HCT116 (cell line): ENCODE measurements around the gene PAX6. TPM values are rescaled to one million over a fixed set of nuclear protein-coding genes. Genes with fewer than 3 reads are reported as not detected.

ENCODE experiments used
- ATAC-seq: fragments of 200-7000 bp; cut with Tn5 transposase; 2 replicates; pipeline ENCODE4 v1.9.1; 2020; ENCODE audit warnings: mild to moderate bottlenecking, moderate library complexity
- BruUV-seq: library from RNA; stranded (reverse); fragments of 400-500 nt; replicated peaks from 2 replicates; lab custom pipeline; 2021; lab: Mats Ljungman, UMichigan
- CTCF ChIA-PET: fragments of 300-600 bp; sonication (Branson Sonifier 250); formaldehyde crosslinking; loops from one replicate; lab custom pipeline; 2021; ENCODE audit warnings: antibody characterized with exemption; lab: Charles Lee
- POLR2A ChIA-PET: fragments of 300-600, 350-600 bp; sonication (Branson Sonifier 250); formaldehyde crosslinking; loops from one replicate; lab custom pipeline; 2021; ENCODE audit warnings: antibody characterized with exemption; lab: Charles Lee
- RAD21 ChIA-PET, 2 experiments: fragments of 300-600 bp; sonication (Branson Sonifier 250); formaldehyde crosslinking; loops; one replicate each; lab custom pipeline; 2023; ENCODE audit warnings: low total read pairs in 2 of 2; ENCODE audit not compliant: uncharacterized antibody in 2 of 2, unreplicated experiment in 2 of 2, low non-redundant PET in 1 of 2; lab: Charles Lee
- DNase-seq: peaks from one replicate; pipeline ENCODE4 v3.0.0-alpha.2; 2010; ENCODE audit warnings: low read depth, low spot score
- H2AFZ ChIP-seq: fragments of 200-600 bp; shearing (Covaris generic), sonication (generic); 2 replicates; pipeline ENCODE4 v1.6.1; 2017; ENCODE audit warnings: low read depth, mixed run types, mixed read lengths, antibody characterized with exemption, low read length; ENCODE audit not compliant: poor library complexity, severe bottlenecking
- H3K27ac ChIP-seq: 2 replicates; pipeline ENCODE4 v1.5.1; 2012; ENCODE audit warnings: low read depth, low read length
- H3K27me3 ChIP-seq: fragments of 200-600 bp; sonication (generic); 2 replicates; pipeline ENCODE4 v1.6.1; 2016; ENCODE audit warnings: mixed run types, low read length, mixed read lengths; ENCODE audit not compliant: insufficient read depth
- H3K36me3 ChIP-seq, 2 experiments: fragments of 200-500 bp in 1 of 2; fragments of 200-600 bp in 1 of 2; sonication (Bioruptor generic) in 1 of 2; sonication (generic) in 1 of 2; 2 replicates each; pipeline versions ENCODE4 v1.5.1 to v1.6.1; 2014 to 2016; ENCODE audit warnings: low read length in 2 of 2, inconsistent platforms in 1 of 2, mixed read lengths in 1 of 2, mixed run types in 1 of 2; ENCODE audit not compliant: insufficient read depth in 2 of 2, control insufficient read depth in 1 of 2
- H3K4me1 ChIP-seq, 2 experiments: fragments of 200-600 bp in 1 of 2; sonication (generic) in 1 of 2; 2 replicates each; pipeline versions ENCODE4 v1.5.1 to v1.6.1; 2012 to 2017; ENCODE audit warnings: low read length in 2 of 2, inconsistent platforms in 1 of 2, mild to moderate bottlenecking in 1 of 2, mixed read lengths in 1 of 2, mixed run types in 1 of 2, moderate library complexity in 1 of 2; ENCODE audit not compliant: insufficient read depth in 2 of 2, control insufficient read depth in 1 of 2
- H3K4me2 ChIP-seq: fragments of 200-600 bp; sonication (generic); 2 replicates; pipeline ENCODE4 v1.6.1; 2017; ENCODE audit warnings: mixed run types, low read length, mixed read lengths
- H3K4me3 ChIP-seq, 2 experiments: fragments of 200-600 bp in 1 of 2; sonication (generic) in 1 of 2; replicated peaks in 1 of 2; 2 replicates each; pipeline ENCODE4 v1.5.1; 2011 to 2016; ENCODE audit warnings: low read length in 2 of 2, control low read depth in 1 of 2, low read depth in 1 of 2, mild to moderate bottlenecking in 1 of 2, mixed read lengths in 1 of 2, mixed run types in 1 of 2
- H3K79me2 ChIP-seq: fragments of 200-600 bp; sonication (generic); 2 replicates; pipeline ENCODE4 v1.6.1; 2017; ENCODE audit warnings: mild to moderate bottlenecking, mixed run types, low read length, moderate library complexity, mixed read lengths; ENCODE audit not compliant: insufficient read depth
- H3K9ac ChIP-seq: fragments of 200-600 bp; sonication (generic); 2 replicates; pipeline ENCODE4 v1.6.1; 2016; ENCODE audit warnings: low read length, mixed read lengths
- H3K9me2 ChIP-seq: fragments of 200-600 bp; sonication (generic), shearing (Covaris generic); 2 replicates; pipeline ENCODE4 v1.6.1; 2017; ENCODE audit warnings: mixed run types, mild to moderate bottlenecking, moderate library complexity; ENCODE audit not compliant: insufficient read depth
- H3K9me3 ChIP-seq, 2 experiments: fragments of 200-500 bp in 1 of 2; fragments of 200-600 bp in 1 of 2; sonication (Bioruptor generic) in 1 of 2; sonication (generic) in 1 of 2; 2 replicates each; pipeline ENCODE4 v1.6.1; 2014 to 2017; ENCODE audit warnings: low read length in 2 of 2, mixed read lengths in 2 of 2, inconsistent platforms in 1 of 2, low read depth in 1 of 2, mild to moderate bottlenecking in 1 of 2, mixed run types in 1 of 2, moderate library complexity in 1 of 2; ENCODE audit not compliant: control insufficient read depth in 1 of 2, insufficient read depth in 1 of 2
- H4K20me1 ChIP-seq: fragments of 200-600 bp; sonication (generic), shearing (Covaris generic); 2 replicates; pipeline ENCODE4 v1.6.1; 2017; ENCODE audit warnings: mixed run types, mild to moderate bottlenecking, moderate library complexity; ENCODE audit not compliant: insufficient read depth
- ATF3 ChIP-seq: IDR thresholded peaks from 2 replicates; pipeline ENCODE4 v1.6.1; 2012
- CEBPB ChIP-seq: IDR thresholded peaks from 2 replicates; pipeline ENCODE4 v1.6.1; 2012; ENCODE audit warnings: low read depth
- CTCF ChIP-seq, 3 experiments: fragments of 200-600 bp in 1 of 3; sonication (generic) in 1 of 3; IDR thresholded peaks in 2 of 3; conservative IDR thresholded peaks in 1 of 3; 2 replicates each; pipeline ENCODE4 v1.5.1; 2012 to 2017; ENCODE audit warnings: low read depth in 2 of 3, low read length in 2 of 3, antibody characterized with exemption in 1 of 3, borderline replicate concordance in 1 of 3, control low read depth in 1 of 3, mild to moderate bottlenecking in 1 of 3, mixed read lengths in 1 of 3, mixed run types in 1 of 3, moderate library complexity in 1 of 3; ENCODE audit not compliant: insufficient read depth in 1 of 3
- EZH2 ChIP-seq: fragments of 200-600 bp; sonication (generic); IDR thresholded peaks from 2 replicates; pipeline ENCODE4 v1.6.1; 2017; ENCODE audit warnings: antibody characterized with exemption, mixed run types
- EZH2phosphoT487 ChIP-seq: fragments of 200-600 bp; IDR thresholded peaks from 2 replicates; pipeline ENCODE4 v1.6.1; 2018; ENCODE audit warnings: antibody characterized with exemption, borderline replicate concordance
- JUND ChIP-seq: IDR thresholded peaks from 2 replicates; pipeline ENCODE4 v1.6.1; 2012
- MAX ChIP-seq: IDR thresholded peaks from 2 replicates; pipeline ENCODE4 v1.6.1; 2012
- RAD21 ChIP-seq: IDR thresholded peaks from 2 replicates; pipeline ENCODE4 v1.6.1; 2012; ENCODE audit warnings: low read depth, mild to moderate bottlenecking
- REST ChIP-seq: IDR thresholded peaks from 2 replicates; pipeline ENCODE4 v1.6.1; 2012; ENCODE audit warnings: low read depth
- SIN3A ChIP-seq: IDR thresholded peaks from 2 replicates; pipeline ENCODE4 v1.6.1; 2012; ENCODE audit warnings: low read depth
- SP1 ChIP-seq: IDR thresholded peaks from 2 replicates; pipeline ENCODE4 v1.6.1; 2012; ENCODE audit warnings: low read depth
- YY1 ChIP-seq: IDR thresholded peaks from 2 replicates; pipeline ENCODE4 v1.6.1; 2011; ENCODE audit warnings: low read length, low read depth, moderate library complexity, mild to moderate bottlenecking; ENCODE audit not compliant: insufficient replicate concordance; ENCODE audit errors: extremely low read depth
- ZFX ChIP-seq: fragments of 450-650 bp; IDR thresholded peaks from 2 replicates; pipeline ENCODE4 v1.6.1; 2017
- ZNF274 ChIP-seq: fragments of 200-500 bp; sonication (Bioruptor generic); IDR thresholded peaks from 2 replicates; pipeline ENCODE4 v1.6.1; 2014; ENCODE audit warnings: mild to moderate bottlenecking, low read depth, low read length, inconsistent platforms
- intact Hi-C: fragments of 100-400 bp; cut with micrococcal nuclease; formaldehyde crosslinking; loops from 2 replicates; pipeline ENCODE4 v1.10.0; 2022
- total RNA-seq: library from RNA; stranded (reverse); gene quantifications from one replicate; pipeline ENCODE4 v1.2.1, GENCODE V29; 2021; ENCODE audit not compliant: unreplicated experiment

The PAX6 gene
- total RNA-seq, 1 experiment from 2014 or later, result 5.3 TPM

- H3K36me3 ChIP-seq, result no peaks in the 10 kb centered on the region
- H3K27ac ChIP-seq, result no peak overlapping the region
- H3K9ac ChIP-seq, result no peak overlapping the region
- intact Hi-C loops, result no loop called here
- no peak for TF ChIP-seq EZH2phosphoT487
- TF ChIP-seq MAX, result no peak
- TF ChIP-seq RAD21, result no peak
- TF ChIP-seq YY1, result no peak
- no peak for TF ChIP-seq CTCF (IDR thresholded peaks at IDR 0.05 in 2 of 3, conservative IDR thresholded peaks at IDR 0.05 in 1 of 3; ENCODE audit: borderline replicate concordance in 1 of 3, insufficient read depth in 1 of 3, low read depth in 2 of 3, low read length in 2 of 3)
- TF ChIP-seq SP1, result no peak
- no peak for TF ChIP-seq REST
- TF ChIP-seq ATF3, result no peak
- no peak for TF ChIP-seq JUND
- TF ChIP-seq EZH2, result no peak
- no peak for TF ChIP-seq ZFX
- TF ChIP-seq SIN3A, result no peak
- TF ChIP-seq CEBPB, result no peak
- no peak for TF ChIP-seq ZNF274
- ChIA-PET POLR2A (no interaction called here), RAD21 (no interaction called here), CTCF (no interaction called here)
- no peaks in the 10 kb centered on the region for H3K79me2 ChIP-seq
- ATAC-seq (no peak), DNase-seq (no peak)
- no peaks in the 10 kb centered on the region for H3K4me1 ChIP-seq
- H3K9me3 ChIP-seq, result no peaks in the 10 kb centered on the region
- H3K4me2 ChIP-seq, result no peak overlapping the region
- H3K27me3 ChIP-seq, result no peaks in the 10 kb centered on the region
- H2AFZ ChIP-seq, result no peak overlapping the region
- H4K20me1 ChIP-seq, result no peaks in the 10 kb centered on the region
- no peaks in the 10 kb centered on the region for H3K9me2 ChIP-seq
- no peak overlapping the region for H3K4me3 ChIP-seq
- BruUV-seq, result no TSS peak
Observed at GRCh38 chr11:31757260-31757835, 53.8 kb downstream of the PAX6 start.
